Common myeloid progenitor, CD34-positive (primary cell): ENCODE measurements around the gene TMC3.
A peak's percentile ranks its signal among the peaks of the same experiment; 100 is the strongest.

Experiments used
- CTCF ChIA-PET: fragments of 350-600 bp; sonication (Branson Sonifier 250); formaldehyde crosslinking; loops from one replicate; lab custom pipeline; 2021; ENCODE audit warnings: antibody characterized with exemption; lab: Charles Lee
- POLR2A ChIA-PET: fragments of 350-600 bp; sonication (Branson Sonifier 250); formaldehyde crosslinking; loops from one replicate; lab custom pipeline; 2021; ENCODE audit warnings: antibody characterized with exemption; lab: Charles Lee
- DNase-seq, 3 donors: peaks; one replicate each; pipeline versions ENCODE4 v3.0.0 to v3.0.0-alpha.2; 2013
- H3K27ac ChIP-seq, 2 experiments: 1 replicate in 1 of 2; 2 replicates in 1 of 2; pipeline ENCODE4 v1.7.0; 2013; ENCODE audit warnings: inconsistent platforms in 2 of 2, low read length in 2 of 2, mild to moderate bottlenecking in 2 of 2, low read depth in 1 of 2, moderate library complexity in 1 of 2; ENCODE audit not compliant: severe bottlenecking in 2 of 2, insufficient read depth in 1 of 2, poor library complexity in 1 of 2
- H3K27me3 ChIP-seq, 5 experiments: replicated peaks in 2 of 5; 1 replicate in 3 of 5; 2 replicates in 2 of 5; pipeline versions ENCODE4 v1.6.1 to v1.7.0; 2013; ENCODE audit warnings: low read length in 4 of 5, mild to moderate bottlenecking in 2 of 5, moderate library complexity in 2 of 5, inconsistent platforms in 1 of 5; ENCODE audit not compliant: insufficient read depth in 5 of 5, control insufficient read depth in 4 of 5
- H3K36me3 ChIP-seq, 4 experiments: 1 replicate in 2 of 4; 2 replicates in 2 of 4; pipeline versions ENCODE4 v1.6.1 to v1.7.0; 2013; ENCODE audit warnings: low read length in 3 of 4, control low read depth in 1 of 4, mild to moderate bottlenecking in 1 of 4; ENCODE audit not compliant: control insufficient read depth in 4 of 4, insufficient read depth in 4 of 4
- H3K4me1 ChIP-seq, 4 experiments: 1 replicate in 3 of 4; 2 replicates in 1 of 4; pipeline versions ENCODE4 v1.6.1 to v1.7.1; 2013; ENCODE audit warnings: low read length in 3 of 4, mild to moderate bottlenecking in 3 of 4, control low read depth in 1 of 4, inconsistent platforms in 1 of 4, moderate library complexity in 1 of 4; ENCODE audit not compliant: control insufficient read depth in 4 of 4, insufficient read depth in 4 of 4; ENCODE audit errors: control extremely low read depth in 1 of 4
- H3K4me3 ChIP-seq, 7 experiments: 1 replicate in 4 of 7; 2 replicates in 3 of 7; pipeline versions ENCODE4 v1.5.1 to v1.7.0; 2013; ENCODE audit warnings: mild to moderate bottlenecking in 7 of 7, low read length in 6 of 7, moderate library complexity in 6 of 7, inconsistent platforms in 2 of 7, low read depth in 2 of 7, control low read depth in 1 of 7; ENCODE audit not compliant: insufficient read depth in 4 of 7, control insufficient read depth in 1 of 7; ENCODE audit errors: extremely low read depth in 1 of 7
- H3K9me3 ChIP-seq, 5 experiments: 1 replicate in 4 of 5; 2 replicates in 1 of 5; pipeline versions ENCODE4 v1.6.1 to v1.7.1; 2013; ENCODE audit warnings: low read length in 4 of 5, mild to moderate bottlenecking in 2 of 5, inconsistent platforms in 1 of 5, low read depth in 1 of 5, moderate library complexity in 1 of 5; ENCODE audit not compliant: control insufficient read depth in 4 of 5, insufficient read depth in 2 of 5; ENCODE audit errors: control extremely low read depth in 1 of 5
- WGBS: methylation state at CpG from one replicate; pipeline ENCODE4 v1.1.5; 2013; ENCODE audit not compliant: insufficient coverage; 5-methylcytosine and 5-hydroxymethylcytosine counted together

The TMC3 gene

DNA sequence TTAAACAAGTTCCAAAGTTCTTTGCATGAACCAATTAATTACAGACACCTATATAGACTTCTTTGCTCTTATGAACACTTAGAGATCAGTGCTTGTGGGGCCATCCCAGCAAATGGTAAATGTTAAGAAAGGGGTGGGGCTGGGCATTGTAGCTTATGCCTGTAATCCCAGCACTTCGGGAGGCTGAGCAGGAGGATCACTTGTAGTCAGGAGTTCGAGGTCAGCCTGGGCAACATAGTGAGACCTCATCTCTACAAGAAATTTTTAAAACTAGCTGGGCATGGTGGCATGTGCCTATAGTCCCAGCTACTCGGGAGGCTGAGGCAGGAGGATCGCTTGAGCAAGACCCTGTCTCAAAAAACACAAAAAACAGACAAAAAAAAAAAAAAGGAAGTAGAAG lies 30.6 kb downstream of the TMC3 start:
- H3K9me3 ChIP-seq: no peaks in the 10 kb centered on the region
- H3K4me3 ChIP-seq: no peak overlapping the region
- H3K27ac ChIP-seq: no peak overlapping the region
- WGBS: 92% methylated on average over 4 of the region's 4 CpGs
- H3K36me3 ChIP-seq: no peaks in the 10 kb centered on the region
- POLR2A ChIA-PET: interaction anchor here (0.6 kb wide), 1 partner anchor 84 kb away, joined by 3 read pairs; no protein-coding TSS in a partner anchor
- CTCF ChIA-PET: interaction anchor here (1.6 to 1.8 kb wide), 2 partner anchors 57 to 77 kb away, joined by 4 read pairs; no protein-coding TSS in a partner anchor
- no peaks in the 10 kb centered on the region for H3K27me3 ChIP-seq
- peaks cover 0 to 9% (median 2%) of the 10 kb centered on the region in 4 experiments for H3K4me1 ChIP-seq
- no peak for DNase-seq

DNA sequence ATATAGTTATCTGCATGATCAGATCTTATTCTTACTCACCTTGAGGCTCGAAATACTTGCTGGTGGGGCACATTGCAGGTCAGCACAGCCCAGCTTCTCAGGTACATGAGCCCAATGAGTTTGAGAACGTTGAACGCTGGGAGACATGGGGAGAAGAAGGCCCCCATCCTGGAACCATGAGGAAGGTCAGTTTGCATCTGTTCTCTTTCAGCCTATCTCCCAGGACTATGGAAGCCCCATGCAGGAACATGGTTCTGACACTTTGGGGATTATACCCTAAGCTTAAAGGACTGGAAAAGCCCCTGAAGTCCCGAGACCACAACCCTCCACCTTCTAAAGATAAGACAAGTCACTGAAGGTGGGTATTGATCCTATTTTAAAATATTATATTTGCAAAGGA lies 32.7 kb downstream of the TMC3 start:
- POLR2A ChIA-PET: no interaction called here
- 89% methylated on average over 2 of the region's 4 CpGs for WGBS
- Histone ChIP-seq H3K4me3 (no peak overlapping the region), H3K27ac (no peak overlapping the region), H3K4me1 (peaks cover 0 to 23% (median 2%) of the 10 kb centered on the region in 4 experiments), H3K36me3 (no peaks in the 10 kb centered on the region), H3K9me3 (no peaks in the 10 kb centered on the region), H3K27me3 (no peaks in the 10 kb centered on the region)
- CTCF ChIA-PET: no interaction called here
- no peak for DNase-seq

GRCh38 chr15:81339851-81340250 lies 34.2 kb downstream of the TMC3 start:
- no peak overlapping the region for H3K4me3 ChIP-seq
- WGBS: 71% methylated on average over 4 of the region's 4 CpGs
- POLR2A ChIA-PET: no interaction called here
- CTCF ChIA-PET: interaction anchor here (0.9 to 8.6 kb wide), 3 partner anchors 41 to 64 kb away, joined by 3 to 69 read pairs (median 3); no protein-coding TSS in a partner anchor
- no peak for DNase-seq
- H3K27ac ChIP-seq: no peak overlapping the region
- H3K36me3 ChIP-seq: no peaks in the 10 kb centered on the region
- H3K9me3 ChIP-seq: no peaks in the 10 kb centered on the region
- peaks cover 0 to 23% (median 2%) of the 10 kb centered on the region in 4 experiments for H3K4me1 ChIP-seq
- H3K27me3 ChIP-seq: no peaks in the 10 kb centered on the region

- Histone ChIP-seq H3K36me3 (no peaks in the 10 kb centered on the region), H3K4me3 (no peak overlapping the region), H3K27me3 (no peaks in the 10 kb centered on the region), H3K9me3 (no peaks in the 10 kb centered on the region), H3K27ac (no peak overlapping the region), H3K4me1 (peaks cover 0 to 23% (median 2%) of the 10 kb centered on the region in 4 experiments)
- no peak for DNase-seq
- 92% methylated on average over 5 of the region's 5 CpGs for WGBS
- POLR2A ChIA-PET: no interaction called here
- CTCF ChIA-PET: interaction anchor here (0.9 to 8.6 kb wide), 5 partner anchors 41 to 73 kb away, joined by 3 to 69 read pairs (median 5); no protein-coding TSS in a partner anchor
These were observed 34.7 kb downstream of the TMC3 start for GRCh38 chr15:81339321-81339720.

GRCh38 chr15:81338170-81339007 lies 35.6 kb downstream of the TMC3 start:
- no peak overlapping the region for H3K4me3 ChIP-seq
- ChIA-PET CTCF (interaction anchor here (0.9 to 8.6 kb wide), 6 partner anchors 42 to 72 kb away, joined by 3 to 69 read pairs (median 6); no protein-coding TSS in a partner anchor), POLR2A (no interaction called here)
- peaks cover 0 to 23% (median 2%) of the 10 kb centered on the region in 4 experiments for H3K4me1 ChIP-seq
- H3K27ac ChIP-seq: no peak overlapping the region
- no peaks in the 10 kb centered on the region for H3K36me3 ChIP-seq
- no peaks in the 10 kb centered on the region for H3K27me3 ChIP-seq
- no peaks in the 10 kb centered on the region for H3K9me3 ChIP-seq
- DNase-seq: peak in 2 of 3 donors; percentile 38 to 41
- WGBS: 52% methylated on average over 6 of the region's 8 CpGs

DNA sequence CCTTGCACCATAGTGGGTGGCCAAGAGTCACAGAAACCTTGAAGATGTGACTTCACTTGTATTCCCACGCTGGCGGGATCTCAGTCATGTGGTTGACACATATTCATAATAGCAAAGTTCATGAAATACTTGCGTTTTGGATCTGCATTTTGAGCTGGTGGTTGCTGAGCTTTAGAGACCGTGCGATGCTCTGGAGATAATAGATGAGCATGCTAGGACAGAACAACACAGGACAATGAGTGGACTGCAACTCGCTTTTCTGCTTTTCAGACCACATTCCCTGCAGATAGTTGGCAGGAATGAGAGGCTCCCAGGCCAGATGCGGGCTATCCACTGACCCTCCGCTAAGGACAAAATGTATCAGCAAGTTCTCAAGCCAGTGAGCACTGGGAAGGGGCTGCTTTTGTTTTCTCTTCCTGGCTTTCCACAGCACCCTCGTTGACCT lies 36.3 kb downstream of the TMC3 start:
- Histone ChIP-seq H3K4me1 (peaks cover 0 to 23% (median 2%) of the 10 kb centered on the region in 4 experiments), H3K27ac (no peak overlapping the region), H3K27me3 (no peaks in the 10 kb centered on the region), H3K4me3 (no peak overlapping the region), H3K9me3 (no peaks in the 10 kb centered on the region), H3K36me3 (no peaks in the 10 kb centered on the region)
- ChIA-PET POLR2A (no interaction called here), CTCF (interaction anchor here (1.0 to 8.6 kb wide), 7 partner anchors 12 to 71 kb away, joined by 3 to 69 read pairs (median 5); partner anchors contain the start of gene TMC3)
- 92% methylated on average over 9 of the region's 9 CpGs for WGBS
- DNase-seq: no peak

DNA sequence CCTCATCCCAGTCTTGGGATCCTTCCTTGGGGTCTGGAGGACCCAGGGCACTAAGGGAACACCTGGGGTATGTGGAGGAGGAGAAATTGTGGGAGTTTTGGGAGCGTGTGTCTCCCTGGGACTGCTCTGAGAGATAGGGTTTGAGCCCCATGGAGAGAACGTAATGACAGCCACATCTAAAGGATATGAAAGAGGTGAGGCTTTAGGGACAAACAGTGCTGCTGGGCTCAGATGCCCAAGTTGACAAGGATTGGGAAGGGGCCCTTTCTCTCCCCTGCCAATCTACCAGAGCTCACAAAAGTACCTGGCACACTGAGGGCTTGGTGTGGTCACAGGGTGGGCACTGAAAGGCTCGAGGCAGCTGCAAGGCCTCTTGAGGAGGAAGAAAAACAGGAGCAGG lies 36.8 kb downstream of the TMC3 start:
- 92% methylated on average over 3 of the region's 3 CpGs for WGBS
- POLR2A ChIA-PET: no interaction called here

More for the DNA sequence above, 36.8 kb downstream of the TMC3 start:
- peaks cover 0 to 23% (median 2%) of the 10 kb centered on the region in 4 experiments for H3K4me1 ChIP-seq
- H3K27ac ChIP-seq: no peak overlapping the region
- H3K4me3 ChIP-seq: no peak overlapping the region
- CTCF ChIA-PET: interaction anchor here (0.6 to 8.6 kb wide), 11 partner anchors 11 to 76 kb away, joined by 3 to 69 read pairs (median 5); partner anchors contain the start of gene TMC3
- no peaks in the 10 kb centered on the region for H3K9me3 ChIP-seq
- no peaks in the 10 kb centered on the region for H3K36me3 ChIP-seq
- no peak for DNase-seq
- no peaks in the 10 kb centered on the region for H3K27me3 ChIP-seq
